Measurements from ENCODE around the gene FHAD1.

GRCh38 chr1:15218287-15219279 lies 28.4 kb upstream of the FHAD1 start:
- TF ChIP-seq CTCF (IDR thresholded peaks at IDR 0.05) (no peak), POLR2A (IDR thresholded peaks at IDR 0.05; ENCODE audit: low read depth) (no peak), POLR2AphosphoS5 (IDR thresholded peaks at IDR 0.05) (no peak)

All from esophagus muscularis mucosa (tissue), 3 donors.